HEK293 (cell line): ENCODE measurements around the gene SERAC1.
A peak's percentile ranks its signal among the peaks of the same experiment; 100 is the strongest.

ENCODE experiments used
- CTCF ChIA-PET: fragments of 350-600 bp; formaldehyde crosslinking; extraction: SDS; loops from one replicate; lab custom pipeline; 2021; ENCODE audit warnings: antibody characterized with exemption; lab: Yijun Ruan, JAX
- POLR2A ChIA-PET: fragments of 300-600 bp; formaldehyde crosslinking; extraction: SDS; loops from one replicate; lab custom pipeline; 2020; ENCODE audit warnings: antibody characterized with exemption, inconsistent platforms; lab: Yijun Ruan, JAX
- H3K27ac ChIP-seq: fragments of 200-500 bp; sonication (Bioruptor generic); 2 replicates; pipeline ENCODE4 v1.5.1; 2014; ENCODE audit warnings: low read depth, low read length, control low read depth, inconsistent platforms; ENCODE audit errors: extremely low read depth
- H3K36me3 ChIP-seq, 2 experiments: fragments of 200-500 bp in 1 of 2; sonication (Bioruptor generic) in 1 of 2; 1 replicate in 1 of 2; 2 replicates in 1 of 2; pipeline ENCODE4 v1.5.1; 2014 to 2017; ENCODE audit warnings: inconsistent platforms in 2 of 2, low read length in 2 of 2; ENCODE audit not compliant: control insufficient read depth in 2 of 2, insufficient read depth in 1 of 2
- H3K4me1 ChIP-seq: fragments of 200-500 bp; sonication (Bioruptor generic); 2 replicates; pipeline ENCODE4 v1.5.1; 2014; ENCODE audit warnings: mild to moderate bottlenecking, low read length, inconsistent platforms; ENCODE audit not compliant: control insufficient read depth, insufficient read depth
- H3K4me3 ChIP-seq: 2 replicates; pipeline ENCODE4 v1.5.1; 2011; ENCODE audit warnings: low read depth, mild to moderate bottlenecking, control low read depth, low read length, moderate library complexity
- H3K9me3 ChIP-seq: fragments of 200-500 bp; sonication (Bioruptor generic); 2 replicates; pipeline ENCODE4 v1.5.1; 2014; ENCODE audit warnings: low read depth, low read length, inconsistent platforms; ENCODE audit not compliant: control insufficient read depth, insufficient read depth
- KLF8 ChIP-seq: fragments of 450-650 bp; formaldehyde crosslinking; IDR thresholded peaks from 2 replicates; pipeline ENCODE4 v1.5.1; 2016; ENCODE audit warnings: missing biosample characterization, missing genetic modification characterization
- ZEB2 ChIP-seq: fragments of 450-650 bp; formaldehyde crosslinking; IDR thresholded peaks from 2 replicates; pipeline ENCODE4 v1.5.1; 2016; ENCODE audit warnings: missing biosample characterization, missing genetic modification characterization
- ZNF248 ChIP-seq: fragments of 450-650 bp; formaldehyde crosslinking; IDR thresholded peaks from 2 replicates; pipeline ENCODE4 v1.5.1; 2017; ENCODE audit warnings: missing biosample characterization, missing genetic modification characterization
- ZNF510 ChIP-seq: fragments of 450-650 bp; formaldehyde crosslinking; IDR thresholded peaks from 2 replicates; pipeline ENCODE4 v1.5.1; 2018; ENCODE audit warnings: mild to moderate bottlenecking, missing genetic modification characterization, missing biosample characterization; ENCODE audit not compliant: insufficient replicate concordance
- ZNF549 ChIP-seq: fragments of 450-650 bp; IDR thresholded peaks from 2 replicates; pipeline ENCODE4 v1.5.1; 2018; ENCODE audit warnings: missing biosample characterization, missing genetic modification characterization, mild to moderate bottlenecking, inconsistent platforms, moderate library complexity
- ZNF596 ChIP-seq: fragments of 450-650 bp; IDR thresholded peaks from 2 replicates; pipeline ENCODE4 v1.5.0; 2018; ENCODE audit warnings: missing biosample characterization, mild to moderate bottlenecking, missing genetic modification characterization, moderate library complexity
- TF ChIP-seq, protein P1 (sequence below): fragments of 450-650 bp; formaldehyde crosslinking; IDR thresholded peaks from 2 replicates; pipeline ENCODE4 v1.5.1; 2016; ENCODE audit warnings: missing biosample characterization, missing genetic modification characterization
- TF ChIP-seq, protein P2 (sequence below): fragments of 450-650 bp; formaldehyde crosslinking; IDR thresholded peaks from 2 replicates; pipeline ENCODE4 v1.5.1; 2017; ENCODE audit warnings: missing biosample characterization, missing genetic modification characterization
- TF ChIP-seq, protein P3 (sequence below): fragments of 450-650 bp; formaldehyde crosslinking; IDR thresholded peaks from 2 replicates; pipeline ENCODE4 v1.5.1; 2016; ENCODE audit warnings: missing biosample characterization, missing genetic modification characterization
- TF ChIP-seq, protein P4 (sequence below): fragments of 450-650 bp; formaldehyde crosslinking; IDR thresholded peaks from 2 replicates; pipeline ENCODE4 v1.5.1; 2016; ENCODE audit warnings: missing biosample characterization, missing genetic modification characterization, low read depth
- TF ChIP-seq, protein P5 (sequence below): sonication (generic); formaldehyde crosslinking; IDR thresholded peaks from 2 replicates; pipeline ENCODE4 v1.8.1; 2022; ENCODE audit warnings: mild to moderate bottlenecking, moderate library complexity, missing genetic modification reagents

Gene SERAC1

DNA sequence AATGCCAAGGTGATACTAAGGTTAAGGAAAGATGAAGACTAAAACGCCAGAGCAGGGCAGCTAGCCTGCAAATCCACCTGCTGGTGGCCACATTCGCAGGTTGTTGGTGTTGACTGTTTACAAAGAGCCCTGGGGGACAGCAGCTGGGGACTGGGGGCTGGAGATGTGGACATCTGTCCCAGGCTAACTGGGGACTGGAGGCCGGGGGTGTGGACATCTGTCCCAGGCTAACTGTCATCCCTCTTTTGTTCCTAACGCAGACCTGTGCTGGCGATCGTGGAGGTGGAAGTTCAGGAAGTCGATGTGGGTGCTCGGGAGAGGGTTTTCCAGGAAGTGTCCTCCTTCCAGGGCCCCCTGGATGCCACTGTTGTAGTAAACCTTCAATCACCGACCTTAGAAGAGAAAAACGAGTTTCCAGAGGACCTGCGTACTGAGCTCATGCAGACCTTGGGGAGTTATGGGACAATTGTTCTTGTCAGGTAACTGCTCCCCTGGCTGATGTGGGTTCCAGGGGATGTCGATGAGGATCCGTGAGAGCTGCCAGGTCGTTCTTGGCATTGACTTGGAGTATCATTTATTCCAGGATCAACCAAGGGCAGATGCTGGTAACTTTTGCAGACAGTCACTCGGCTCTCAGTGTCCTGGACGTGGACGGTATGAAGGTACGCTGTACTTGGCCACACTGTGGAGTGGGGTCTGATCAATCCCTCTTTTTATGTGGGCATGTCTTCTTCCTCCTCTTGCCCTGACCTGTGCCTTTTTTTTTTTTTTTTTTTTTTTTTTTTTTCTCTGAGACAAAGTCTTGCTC is 87.0 kb downstream of the SERAC1 start:
- H3K9me3 ChIP-seq, result no peaks in the 10 kb centered on the region
- H3K27ac ChIP-seq, result no peak overlapping the region
- H3K4me1 ChIP-seq, result no peaks in the 10 kb centered on the region
- ChIA-PET POLR2A (interaction anchor here (0.6 kb wide), 1 partner anchor 425 kb away, joined by 3 read pairs; no protein-coding TSS in a partner anchor), CTCF (interaction anchor here (1.0 to 2.0 kb wide), 2 partner anchors 9 to 54 kb away, joined by 3 to 10 read pairs; no protein-coding TSS in a partner anchor)
- H3K4me3 ChIP-seq, result no peak overlapping the region
- H3K36me3 ChIP-seq, result peaks cover 30 to 92% of the 10 kb centered on the region in 2 experiments
- TF ChIP-seq, protein P1, sequence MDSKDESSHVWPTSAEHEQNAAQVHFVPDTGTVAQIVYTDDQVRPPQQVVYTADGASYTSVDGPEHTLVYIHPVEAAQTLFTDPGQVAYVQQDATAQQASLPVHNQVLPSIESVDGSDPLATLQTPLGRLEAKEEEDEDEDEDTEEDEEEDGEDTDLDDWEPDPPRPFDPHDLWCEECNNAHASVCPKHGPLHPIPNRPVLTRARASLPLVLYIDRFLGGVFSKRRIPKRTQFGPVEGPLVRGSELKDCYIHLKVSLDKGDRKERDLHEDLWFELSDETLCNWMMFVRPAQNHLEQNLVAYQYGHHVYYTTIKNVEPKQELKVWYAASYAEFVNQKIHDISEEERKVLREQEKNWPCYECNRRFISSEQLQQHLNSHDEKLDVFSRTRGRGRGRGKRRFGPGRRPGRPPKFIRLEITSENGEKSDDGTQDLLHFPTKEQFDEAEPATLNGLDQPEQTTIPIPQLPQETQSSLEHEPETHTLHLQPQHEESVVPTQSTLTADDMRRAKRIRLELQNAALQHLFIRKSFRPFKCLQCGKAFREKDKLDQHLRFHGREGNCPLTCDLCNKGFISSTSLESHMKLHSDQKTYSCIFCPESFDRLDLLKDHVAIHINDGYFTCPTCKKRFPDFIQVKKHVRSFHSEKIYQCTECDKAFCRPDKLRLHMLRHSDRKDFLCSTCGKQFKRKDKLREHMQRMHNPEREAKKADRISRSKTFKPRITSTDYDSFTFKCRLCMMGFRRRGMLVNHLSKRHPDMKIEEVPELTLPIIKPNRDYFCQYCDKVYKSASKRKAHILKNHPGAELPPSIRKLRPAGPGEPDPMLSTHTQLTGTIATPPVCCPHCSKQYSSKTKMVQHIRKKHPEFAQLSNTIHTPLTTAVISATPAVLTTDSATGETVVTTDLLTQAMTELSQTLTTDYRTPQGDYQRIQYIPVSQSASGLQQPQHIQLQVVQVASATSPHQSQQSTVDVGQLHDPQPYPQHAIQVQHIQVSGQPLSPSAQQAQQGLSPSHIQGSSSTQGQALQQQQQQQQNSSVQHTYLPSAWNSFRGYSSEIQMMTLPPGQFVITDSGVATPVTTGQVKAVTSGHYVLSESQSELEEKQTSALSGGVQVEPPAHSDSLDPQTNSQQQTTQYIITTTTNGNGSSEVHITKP (tag by site-specific recombination), result no peak
- TF ChIP-seq ZNF596 (tag by site-specific recombination) (no peak), ZNF549 (tag by site-specific recombination) (no peak), ZNF510 (no peak), ZEB2 (tag by site-specific recombination) (no peak)
- TF ChIP-seq, protein P2, sequence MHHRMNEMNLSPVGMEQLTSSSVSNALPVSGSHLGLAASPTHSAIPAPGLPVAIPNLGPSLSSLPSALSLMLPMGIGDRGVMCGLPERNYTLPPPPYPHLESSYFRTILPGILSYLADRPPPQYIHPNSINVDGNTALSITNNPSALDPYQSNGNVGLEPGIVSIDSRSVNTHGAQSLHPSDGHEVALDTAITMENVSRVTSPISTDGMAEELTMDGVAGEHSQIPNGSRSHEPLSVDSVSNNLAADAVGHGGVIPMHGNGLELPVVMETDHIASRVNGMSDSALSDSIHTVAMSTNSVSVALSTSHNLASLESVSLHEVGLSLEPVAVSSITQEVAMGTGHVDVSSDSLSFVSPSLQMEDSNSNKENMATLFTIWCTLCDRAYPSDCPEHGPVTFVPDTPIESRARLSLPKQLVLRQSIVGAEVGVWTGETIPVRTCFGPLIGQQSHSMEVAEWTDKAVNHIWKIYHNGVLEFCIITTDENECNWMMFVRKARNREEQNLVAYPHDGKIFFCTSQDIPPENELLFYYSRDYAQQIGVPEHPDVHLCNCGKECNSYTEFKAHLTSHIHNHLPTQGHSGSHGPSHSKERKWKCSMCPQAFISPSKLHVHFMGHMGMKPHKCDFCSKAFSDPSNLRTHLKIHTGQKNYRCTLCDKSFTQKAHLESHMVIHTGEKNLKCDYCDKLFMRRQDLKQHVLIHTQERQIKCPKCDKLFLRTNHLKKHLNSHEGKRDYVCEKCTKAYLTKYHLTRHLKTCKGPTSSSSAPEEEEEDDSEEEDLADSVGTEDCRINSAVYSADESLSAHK (tag by site-specific recombination), result no peak

DNA sequence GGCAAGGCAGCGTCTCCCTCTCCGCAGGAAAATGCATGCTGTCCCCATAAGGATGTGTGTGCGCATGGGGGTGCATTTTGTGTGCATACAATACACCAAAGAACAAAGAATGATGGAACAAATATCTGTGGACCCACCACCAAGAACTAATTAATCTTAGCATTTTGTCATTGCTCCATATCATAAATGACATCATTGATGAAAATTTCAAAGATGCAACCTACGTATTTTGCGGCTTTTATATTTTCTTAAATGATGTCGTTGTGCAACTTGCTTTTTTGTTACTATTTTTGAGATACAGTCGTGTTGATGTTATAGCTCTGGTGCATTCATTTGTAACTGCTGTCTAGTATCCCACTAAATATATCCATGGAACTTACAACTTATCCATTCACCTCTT is 89.7 kb downstream of the SERAC1 start:
- Histone ChIP-seq H3K36me3 (peaks cover 20 to 91% of the 10 kb centered on the region in 2 experiments), H3K9me3 (no peaks in the 10 kb centered on the region), H3K4me1 (no peaks in the 10 kb centered on the region), H3K27ac (no peak overlapping the region), H3K4me3 (no peak overlapping the region)
- TF ChIP-seq ZNF248 (tag by site-specific recombination) (no peak), KLF8 (tag by site-specific recombination) (no peak)
- TF ChIP-seq, protein P3, sequence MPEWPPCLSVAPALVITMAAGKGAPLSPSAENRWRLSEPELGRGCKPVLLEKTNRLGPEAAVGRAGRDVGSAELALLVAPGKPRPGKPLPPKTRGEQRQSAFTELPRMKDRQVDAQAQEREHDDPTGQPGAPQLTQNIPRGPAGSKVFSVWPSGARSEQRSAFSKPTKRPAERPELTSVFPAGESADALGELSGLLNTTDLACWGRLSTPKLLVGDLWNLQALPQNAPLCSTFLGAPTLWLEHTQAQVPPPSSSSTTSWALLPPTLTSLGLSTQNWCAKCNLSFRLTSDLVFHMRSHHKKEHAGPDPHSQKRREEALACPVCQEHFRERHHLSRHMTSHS (tag by site-specific recombination), result no peak
- TF ChIP-seq, protein P4, sequence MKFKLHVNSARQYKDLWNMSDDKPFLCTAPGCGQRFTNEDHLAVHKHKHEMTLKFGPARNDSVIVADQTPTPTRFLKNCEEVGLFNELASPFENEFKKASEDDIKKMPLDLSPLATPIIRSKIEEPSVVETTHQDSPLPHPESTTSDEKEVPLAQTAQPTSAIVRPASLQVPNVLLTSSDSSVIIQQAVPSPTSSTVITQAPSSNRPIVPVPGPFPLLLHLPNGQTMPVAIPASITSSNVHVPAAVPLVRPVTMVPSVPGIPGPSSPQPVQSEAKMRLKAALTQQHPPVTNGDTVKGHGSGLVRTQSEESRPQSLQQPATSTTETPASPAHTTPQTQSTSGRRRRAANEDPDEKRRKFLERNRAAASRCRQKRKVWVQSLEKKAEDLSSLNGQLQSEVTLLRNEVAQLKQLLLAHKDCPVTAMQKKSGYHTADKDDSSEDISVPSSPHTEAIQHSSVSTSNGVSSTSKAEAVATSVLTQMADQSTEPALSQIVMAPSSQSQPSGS (tag by site-specific recombination), result peak; percentile 74
- TF ChIP-seq, protein P5, sequence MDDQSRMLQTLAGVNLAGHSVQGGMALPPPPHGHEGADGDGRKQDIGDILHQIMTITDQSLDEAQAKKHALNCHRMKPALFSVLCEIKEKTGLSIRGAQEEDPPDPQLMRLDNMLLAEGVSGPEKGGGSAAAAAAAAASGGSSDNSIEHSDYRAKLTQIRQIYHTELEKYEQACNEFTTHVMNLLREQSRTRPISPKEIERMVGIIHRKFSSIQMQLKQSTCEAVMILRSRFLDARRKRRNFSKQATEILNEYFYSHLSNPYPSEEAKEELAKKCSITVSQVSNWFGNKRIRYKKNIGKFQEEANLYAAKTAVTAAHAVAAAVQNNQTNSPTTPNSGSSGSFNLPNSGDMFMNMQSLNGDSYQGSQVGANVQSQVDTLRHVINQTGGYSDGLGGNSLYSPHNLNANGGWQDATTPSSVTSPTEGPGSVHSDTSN (CRISPR knock-in tag), result no peak
- POLR2A ChIA-PET, result no interaction called here
- CTCF ChIA-PET, result interaction anchor here (0.7 kb wide), 1 partner anchor 200 kb away, joined by 4 read pairs; no protein-coding TSS in a partner anchor
